Gastrocnemius medialis (tissue), 4 donors: ENCODE results near the gene CCDC146. TPM values are rescaled to one million over a fixed set of nuclear protein-coding genes. Genes with fewer than 3 reads are reported as not detected.

Source experiments
- ATAC-seq, 2 donors: fragments of 150-250 bp; one replicate each; pipeline ENCODE4 v1.9.1; 2016
- DNase-seq, 2 donors: peaks; one replicate each; pipeline ENCODE4 v3.0.0-alpha.2; 2019
- H3K27ac ChIP-seq, 4 donors: fragments of 200-600 bp; sonication (generic); 1 replicate in 1 of 4; 2 replicates in 3 of 4; pipeline ENCODE4 v1.5.1; 2016 to 2018; ENCODE audit warnings: mild to moderate bottlenecking in 2 of 4, moderate library complexity in 1 of 4
- H3K27me3 ChIP-seq, 3 donors: fragments of 200-600 bp; sonication (generic) in 2 of 3; 1 replicate in 1 of 3; 2 replicates in 2 of 3; pipeline versions ENCODE4 v1.5.1 to v1.6.0; 2016 to 2019; ENCODE audit warnings: mild to moderate bottlenecking in 1 of 3, moderate library complexity in 1 of 3
- H3K36me3 ChIP-seq, 2 donors: fragments of 200-600 bp; sonication (generic) in 1 of 2; one replicate each; pipeline ENCODE4 v1.5.1; 2017 to 2018
- H3K4me1 ChIP-seq, 2 donors: fragments of 200-600 bp; sonication (generic) in 1 of 2; one replicate each; pipeline ENCODE4 v1.5.1; 2016 to 2017; ENCODE audit warnings: mild to moderate bottlenecking in 2 of 2
- H3K4me3 ChIP-seq, 4 donors: fragments of 200-600 bp; sonication (generic) in 3 of 4; 1 replicate in 1 of 4; 2 replicates in 3 of 4; pipeline ENCODE4 v1.5.1; 2016 to 2019; ENCODE audit warnings: mild to moderate bottlenecking in 2 of 4
- H3K9me3 ChIP-seq, 3 donors: fragments of 200-600 bp; sonication (generic) in 2 of 3; 1 replicate in 1 of 3; 2 replicates in 2 of 3; pipeline ENCODE4 v1.5.1; 2016 to 2019
- POLR2A ChIP-seq, 2 donors: fragments of 450-650 bp; IDR thresholded peaks; one replicate each; pipeline ENCODE4 v1.6.1; 2017; ENCODE audit warnings: antibody characterized with exemption in 2 of 2, mild to moderate bottlenecking in 2 of 2, moderate library complexity in 2 of 2
- in situ Hi-C, 4 donors: fragments of 200-750 bp; cut with MboI; loops; one replicate each; pipeline versions ENCODE4 v1.15.0 to v1.8.0; 2017; ENCODE audit warnings: low sequenced_read_pairs in 4 of 4
- intact Hi-C: fragments of 100-400 bp; cut with DNase I; formaldehyde crosslinking; loops from one replicate; pipeline ENCODE4 v1.15.1; 2023; ENCODE audit warnings: low total_unique reads
- total RNA-seq, 4 donors: library from RNA; depleted of rRNA; stranded (reverse); fragments of >200 nt; gene quantifications; one replicate each; pipeline versions ENCODE4 v1.1.0 to v1.2.3, GENCODE V29; 2016
- TF ChIP-seq, protein P1 (sequence below), 5 experiments: fragments of 450-650 bp in 3 of 5; fragments of 200-600 bp in 2 of 5; sonication (generic) in 2 of 5; IDR thresholded peaks in 4 of 5; conservative IDR thresholded peaks in 1 of 5; 1 replicate in 4 of 5; 2 replicates in 1 of 5; pipeline ENCODE4 v1.5.1; 2016 to 2019; ENCODE audit warnings: antibody characterized with exemption in 5 of 5, mild to moderate bottlenecking in 3 of 5, moderate library complexity in 3 of 5

The CCDC146 gene
- total RNA-seq, 4 donors from 2014 or later: 1.4 to 4.3 (median 2.8) TPM

DNA sequence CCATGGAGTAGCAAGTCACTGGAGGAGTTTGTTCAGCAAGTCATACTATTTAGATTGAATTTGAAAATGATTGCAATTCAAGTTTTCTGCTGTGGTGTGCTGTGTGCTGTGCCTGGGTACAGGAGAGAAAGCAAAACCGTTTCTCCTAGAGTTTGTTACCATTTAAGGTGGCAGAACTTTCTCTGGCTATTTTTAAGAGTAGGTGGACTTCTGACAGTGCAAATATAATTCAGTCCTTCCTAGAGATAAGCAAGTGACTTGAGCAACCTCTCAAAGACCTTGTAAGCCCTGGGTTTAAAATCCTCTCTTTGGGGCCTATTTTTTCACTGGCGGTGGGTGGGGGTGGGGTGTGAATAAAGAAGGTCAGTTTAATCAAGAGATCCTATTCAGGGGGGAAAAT is 120.1 kb downstream of the CCDC146 start:
- Histone ChIP-seq H3K4me3 (no peak overlapping the region), H3K27ac (no peak overlapping the region), H3K36me3 (no peaks in the 10 kb centered on the region), H3K9me3 (no peaks in the 10 kb centered on the region), H3K4me1 (peaks cover 4 to 7% of the 10 kb centered on the region in 2 donors), H3K27me3 (no peaks in the 10 kb centered on the region)
- intact Hi-C loops: no loop called here
- no peak for DNase-seq
- ATAC-seq: no peak
- in situ Hi-C loops: no loop called here
- no peak for TF ChIP-seq POLR2A (IDR thresholded peaks at IDR 0.05)
- TF ChIP-seq, protein P1, sequence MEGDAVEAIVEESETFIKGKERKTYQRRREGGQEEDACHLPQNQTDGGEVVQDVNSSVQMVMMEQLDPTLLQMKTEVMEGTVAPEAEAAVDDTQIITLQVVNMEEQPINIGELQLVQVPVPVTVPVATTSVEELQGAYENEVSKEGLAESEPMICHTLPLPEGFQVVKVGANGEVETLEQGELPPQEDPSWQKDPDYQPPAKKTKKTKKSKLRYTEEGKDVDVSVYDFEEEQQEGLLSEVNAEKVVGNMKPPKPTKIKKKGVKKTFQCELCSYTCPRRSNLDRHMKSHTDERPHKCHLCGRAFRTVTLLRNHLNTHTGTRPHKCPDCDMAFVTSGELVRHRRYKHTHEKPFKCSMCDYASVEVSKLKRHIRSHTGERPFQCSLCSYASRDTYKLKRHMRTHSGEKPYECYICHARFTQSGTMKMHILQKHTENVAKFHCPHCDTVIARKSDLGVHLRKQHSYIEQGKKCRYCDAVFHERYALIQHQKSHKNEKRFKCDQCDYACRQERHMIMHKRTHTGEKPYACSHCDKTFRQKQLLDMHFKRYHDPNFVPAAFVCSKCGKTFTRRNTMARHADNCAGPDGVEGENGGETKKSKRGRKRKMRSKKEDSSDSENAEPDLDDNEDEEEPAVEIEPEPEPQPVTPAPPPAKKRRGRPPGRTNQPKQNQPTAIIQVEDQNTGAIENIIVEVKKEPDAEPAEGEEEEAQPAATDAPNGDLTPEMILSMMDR (IDR thresholded peaks at IDR 0.05 in 4 of 5, conservative IDR thresholded peaks at IDR 0.05 in 1 of 5): no peak

DNA sequence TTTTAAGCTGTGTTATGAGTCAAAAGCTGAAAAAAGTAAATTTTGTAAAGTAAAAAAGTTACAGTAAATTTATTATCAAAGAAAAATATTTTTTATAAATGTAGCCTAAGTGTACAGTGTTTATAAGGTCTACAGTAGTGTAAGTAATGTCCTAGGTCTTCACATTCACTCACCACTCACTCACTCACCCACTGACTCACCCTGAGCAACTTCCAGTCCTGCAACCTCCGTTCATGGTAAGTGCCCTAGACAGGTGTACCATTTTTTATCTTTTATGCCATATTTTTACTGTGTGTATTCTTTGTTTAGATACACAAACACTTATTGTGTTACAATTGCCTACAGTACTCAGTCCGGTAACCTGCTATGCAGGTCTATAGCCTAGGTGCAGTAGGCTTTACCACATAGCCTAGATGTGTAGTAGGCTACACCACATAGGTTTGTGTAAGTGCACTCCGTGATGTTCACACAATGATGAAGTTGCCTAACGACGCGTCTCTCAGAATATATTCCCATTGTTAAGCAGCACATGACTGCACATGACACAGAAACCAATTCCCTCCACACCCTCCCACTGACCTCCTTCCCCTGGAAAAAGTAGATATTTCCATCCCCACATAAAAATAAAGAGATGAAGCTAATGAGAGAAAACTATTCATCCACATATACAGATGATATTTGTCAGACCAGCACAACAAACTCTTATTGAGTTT is 122.0 kb downstream of the CCDC146 start:
- in situ Hi-C loops (no loop called here), intact Hi-C loops (no loop called here)
- no peak for DNase-seq
- TF ChIP-seq, protein P1 (IDR thresholded peaks at IDR 0.05 in 4 of 5, conservative IDR thresholded peaks at IDR 0.05 in 1 of 5): no peak
- no peak for TF ChIP-seq POLR2A (IDR thresholded peaks at IDR 0.05)
- Histone ChIP-seq H3K27me3 (no peaks in the 10 kb centered on the region), H3K4me1 (peaks cover 4 to 7% of the 10 kb centered on the region in 2 donors), H3K9me3 (no peaks in the 10 kb centered on the region), H3K4me3 (no peak overlapping the region), H3K27ac (no peak overlapping the region), H3K36me3 (no peaks in the 10 kb centered on the region)
- ATAC-seq: no peak

GRCh38 chr7:77245015-77245755 is 122.8 kb downstream of the CCDC146 start:
- H3K9me3 ChIP-seq: no peaks in the 10 kb centered on the region
- H3K4me3 ChIP-seq: no peak overlapping the region
- ATAC-seq (no peak), DNase-seq (peak; percentile 25 to 28)
- TF ChIP-seq POLR2A (IDR thresholded peaks at IDR 0.05): no peak
- TF ChIP-seq, protein P1 (IDR thresholded peaks at IDR 0.05 in 4 of 5, conservative IDR thresholded peaks at IDR 0.05 in 1 of 5): no peak
- no peaks in the 10 kb centered on the region for H3K36me3 ChIP-seq
- H3K27me3 ChIP-seq: no peaks in the 10 kb centered on the region
- H3K27ac ChIP-seq: no peak overlapping the region
- peaks cover 4 to 7% of the 10 kb centered on the region in 2 donors for H3K4me1 ChIP-seq
- in situ Hi-C loops: no loop called here
- intact Hi-C loops: no loop called here

GRCh38 chr7:77246026-77246640 is 123.7 kb downstream of the CCDC146 start:
- intact Hi-C loops (no loop called here), in situ Hi-C loops (no loop called here)
- ATAC-seq (no peak), DNase-seq (no peak)
- Histone ChIP-seq H3K36me3 (no peaks in the 10 kb centered on the region), H3K27me3 (no peaks in the 10 kb centered on the region), H3K4me3 (no peak overlapping the region), H3K4me1 (peaks cover 4 to 7% of the 10 kb centered on the region in 2 donors), H3K27ac (no peak overlapping the region), H3K9me3 (no peaks in the 10 kb centered on the region)
- TF ChIP-seq, protein P1 (IDR thresholded peaks at IDR 0.05 in 4 of 5, conservative IDR thresholded peaks at IDR 0.05 in 1 of 5): no peak
- no peak for TF ChIP-seq POLR2A (IDR thresholded peaks at IDR 0.05)
